Fibroblast of skin of back (primary cell): Measurements from ENCODE around the gene PPM1A.

Experiments
- DNase-seq: peaks from one replicate; pipeline ENCODE4 v3.0.0-alpha.2; 2013

The PPM1A gene

DNA sequence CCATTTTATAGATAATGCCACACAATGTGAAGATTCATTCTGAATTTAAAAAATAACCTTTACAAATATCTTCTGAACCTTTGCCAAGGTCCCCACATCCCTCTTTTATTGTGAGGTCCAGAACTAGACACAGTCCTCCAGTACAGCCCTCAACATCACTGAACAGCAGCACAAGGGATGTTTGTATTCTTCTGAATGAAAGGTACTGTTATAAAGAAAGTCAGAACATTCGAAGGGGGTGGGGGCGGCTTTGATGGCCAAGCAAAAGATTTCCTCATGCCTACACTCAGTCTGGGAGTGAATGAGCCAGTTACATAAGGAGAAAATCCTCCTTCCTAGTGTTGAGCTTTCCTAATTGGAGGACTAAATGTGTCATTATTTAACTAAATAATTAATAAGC is 77.3 kb downstream of the PPM1A start:
- no peak for DNase-seq

DNA sequence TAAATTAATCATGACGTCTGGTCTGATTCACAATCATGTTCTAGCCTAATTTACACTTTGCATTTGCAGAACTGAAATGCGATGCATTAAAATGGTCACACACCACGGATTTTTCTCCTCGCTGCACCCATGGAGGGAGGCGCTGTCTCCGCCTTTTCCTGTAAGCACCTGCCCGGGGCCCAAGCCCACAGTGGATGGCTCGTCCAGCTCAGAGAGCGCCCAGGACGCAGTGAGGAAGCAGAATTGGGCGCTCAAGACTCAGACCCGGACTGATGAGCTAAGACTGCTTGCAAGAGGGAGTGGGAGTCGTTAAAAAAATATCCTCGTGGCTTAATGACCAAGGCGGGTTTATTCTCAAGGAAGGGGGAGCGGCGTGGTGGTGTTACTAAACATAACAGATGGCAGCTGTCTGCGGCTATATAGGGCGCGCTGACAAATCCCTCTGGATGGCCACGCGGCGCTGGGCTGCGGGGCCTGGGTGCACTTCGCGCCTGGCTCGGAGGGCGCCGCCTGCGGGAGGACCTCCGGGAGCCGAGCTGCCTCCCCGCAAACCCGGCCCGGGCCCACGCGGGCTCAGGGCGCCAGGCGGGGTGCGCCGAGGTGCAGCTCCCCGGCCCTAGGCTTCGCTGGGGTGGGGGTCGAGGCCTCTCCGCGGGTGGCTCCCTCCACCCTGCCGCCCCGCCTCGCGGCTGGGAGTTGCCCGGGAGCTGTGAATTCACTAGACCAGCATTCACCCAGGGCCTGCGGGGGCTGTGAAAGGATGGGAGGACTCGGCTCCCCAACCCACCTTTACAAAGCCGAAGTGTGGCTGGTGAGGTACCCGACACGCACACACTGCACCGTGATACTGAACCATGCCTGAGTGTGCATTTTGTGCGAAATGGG is 78.7 kb downstream of the PPM1A start:
- peak; percentile 25 for DNase-seq

DNA sequence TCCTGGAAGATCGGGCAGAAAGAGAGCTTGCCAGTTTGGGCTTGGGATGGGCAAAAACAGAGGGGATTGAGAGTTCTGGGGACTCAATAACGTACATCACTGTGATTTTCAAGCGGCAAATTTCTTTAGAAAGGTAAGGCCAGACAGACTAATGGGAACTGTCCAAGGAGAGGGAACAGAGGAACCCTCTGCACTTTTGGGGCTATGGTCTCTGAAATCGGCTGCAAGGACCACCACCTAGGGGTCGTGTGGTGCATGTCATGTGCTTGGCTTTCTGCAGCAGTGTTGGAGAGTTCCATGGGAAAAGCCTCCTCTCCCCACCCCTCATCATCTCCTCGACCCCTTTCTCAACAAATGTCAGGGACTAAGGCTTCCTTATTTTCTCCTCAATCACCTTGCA is 79.6 kb downstream of the PPM1A start:
- DNase-seq, result no peak

DNA sequence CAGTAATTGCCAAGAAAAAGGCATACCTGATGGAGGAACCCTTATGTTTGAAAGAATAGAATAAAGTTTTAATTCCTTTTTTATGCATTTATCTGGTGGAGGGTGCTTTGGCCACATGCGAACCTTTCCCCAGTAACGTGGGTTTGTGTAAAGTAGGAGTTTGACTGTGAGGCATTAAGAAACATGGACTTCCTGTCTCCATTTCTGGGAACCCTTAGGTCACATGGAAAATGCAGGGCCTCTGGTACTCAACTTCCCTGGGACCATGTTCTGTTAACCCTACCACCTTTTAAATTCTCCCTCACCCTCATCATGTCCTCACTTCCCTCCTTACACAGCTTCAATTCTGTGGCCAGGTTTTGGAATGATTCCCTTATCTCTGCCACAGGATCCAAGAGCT is 80.3 kb downstream of the PPM1A start:
- no peak for DNase-seq

DNA sequence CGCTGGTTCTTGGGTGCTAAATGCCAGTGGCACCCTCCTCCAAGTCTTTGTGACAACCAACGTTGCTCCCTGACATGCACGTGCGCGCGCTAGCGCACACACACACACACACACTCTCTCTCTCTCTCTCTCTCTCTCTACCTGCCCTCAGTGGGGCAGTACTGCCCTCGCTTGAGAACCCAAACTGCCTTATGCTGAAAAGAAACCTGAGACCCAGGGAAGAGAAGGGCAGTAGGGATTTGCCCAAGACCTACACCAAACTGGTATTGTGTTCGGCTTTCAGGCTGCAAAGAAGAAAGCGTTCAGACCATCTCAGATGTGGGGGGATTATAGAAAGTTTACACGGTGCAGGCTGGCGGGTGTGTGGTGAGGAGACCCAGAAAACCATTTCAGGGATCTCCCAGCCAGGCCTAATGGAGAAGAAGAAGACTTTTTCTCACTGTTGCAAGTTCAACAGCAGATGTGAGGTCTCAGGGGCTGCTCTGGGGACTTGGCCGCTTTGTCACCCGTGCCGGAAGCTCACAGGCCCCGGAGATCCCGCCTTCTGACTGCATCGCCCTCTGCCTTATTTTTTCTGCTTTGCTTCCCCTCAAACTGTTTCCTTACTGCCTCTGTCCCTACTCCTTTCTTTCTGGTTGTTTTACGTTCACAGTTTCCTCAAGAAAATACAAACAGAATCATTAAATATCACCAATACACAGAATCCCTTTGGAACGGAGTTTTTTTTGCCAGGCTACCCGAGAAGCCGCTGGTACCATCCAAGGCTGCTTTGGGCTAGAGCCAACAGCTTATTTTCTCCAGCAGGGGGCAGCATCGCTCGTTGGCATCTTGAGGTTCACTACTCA is 82.4 kb downstream of the PPM1A start:
- DNase-seq, result peak; percentile 41

DNA sequence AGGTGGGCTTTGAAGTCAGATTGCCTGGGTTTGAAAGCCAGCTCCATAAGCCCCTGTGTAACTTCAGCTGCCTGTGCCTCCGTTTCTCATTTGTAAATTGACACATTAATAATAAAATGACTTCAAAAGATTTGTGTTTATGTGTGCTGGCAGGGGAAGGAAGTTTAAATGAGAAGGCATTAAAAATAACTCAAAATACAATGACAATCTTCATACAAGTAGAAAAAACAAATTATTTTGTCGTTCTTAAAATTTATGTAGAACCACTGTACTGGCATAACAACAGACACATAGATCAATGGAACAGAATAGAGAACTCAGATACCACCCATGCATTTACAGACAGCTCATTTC is 83.0 kb downstream of the PPM1A start:
- no peak for DNase-seq

DNA sequence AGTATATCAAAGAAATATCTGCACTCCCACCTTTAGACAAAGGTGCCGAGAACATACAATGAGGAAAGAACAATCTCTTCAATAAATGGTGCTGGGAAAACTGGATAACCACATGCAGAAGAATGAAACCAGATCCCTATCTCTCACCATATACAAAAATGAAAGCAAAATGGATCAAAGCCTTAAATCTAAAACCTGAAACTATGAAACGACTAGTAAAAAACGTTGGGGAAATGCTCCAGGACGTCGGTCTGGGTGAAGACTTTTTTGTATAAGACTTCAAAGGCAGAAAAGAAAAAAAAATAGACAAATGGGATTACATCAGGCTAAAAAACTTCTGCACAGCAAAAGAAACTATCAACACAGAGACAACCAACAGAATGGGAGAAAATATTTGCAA is 83.8 kb downstream of the PPM1A start:
- DNase-seq, result no peak

DNA sequence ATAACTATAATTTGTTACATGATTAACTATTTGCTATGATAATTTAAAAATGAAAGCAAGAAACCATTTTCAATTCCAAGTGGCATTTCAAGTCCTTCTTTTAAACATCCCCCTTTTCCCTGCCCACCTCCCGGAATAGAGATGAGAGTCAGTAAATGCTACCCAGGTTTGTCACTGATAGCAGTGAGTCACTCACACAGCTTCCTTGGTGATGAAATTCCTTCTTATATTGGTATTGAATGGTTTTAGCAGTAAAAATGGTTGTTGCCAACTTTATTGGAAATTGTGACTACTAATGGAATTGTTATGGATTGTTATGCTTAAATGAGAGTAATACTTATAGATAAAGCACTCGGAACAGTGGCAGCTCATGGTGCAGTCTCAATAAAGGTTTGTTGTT is 90.5 kb downstream of the PPM1A start:
- DNase-seq, result no peak

DNA sequence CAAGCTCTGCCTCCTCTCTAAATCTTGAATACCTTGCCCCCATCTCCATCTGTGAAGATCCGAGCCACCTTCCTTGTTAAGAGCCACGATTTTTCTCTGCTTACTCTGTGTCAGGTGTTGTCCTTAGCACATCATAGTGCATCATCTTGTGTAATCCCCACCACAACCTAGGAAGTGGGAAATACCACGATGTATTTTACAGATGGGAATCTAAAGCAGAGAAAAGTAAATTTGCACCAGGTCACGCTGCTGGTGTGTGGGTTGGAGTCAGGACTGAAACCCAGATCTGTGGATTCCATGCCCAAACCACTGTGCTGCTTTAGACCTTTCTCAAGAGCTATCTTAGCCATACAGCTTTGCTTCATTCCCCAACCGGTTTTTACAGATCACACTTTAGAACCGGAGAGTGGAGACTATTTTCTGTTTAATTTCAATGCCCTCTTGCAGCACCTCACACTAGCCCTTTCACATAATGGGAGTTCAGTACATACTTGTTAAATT is 94.6 kb downstream of the PPM1A start:
- no peak for DNase-seq

DNA sequence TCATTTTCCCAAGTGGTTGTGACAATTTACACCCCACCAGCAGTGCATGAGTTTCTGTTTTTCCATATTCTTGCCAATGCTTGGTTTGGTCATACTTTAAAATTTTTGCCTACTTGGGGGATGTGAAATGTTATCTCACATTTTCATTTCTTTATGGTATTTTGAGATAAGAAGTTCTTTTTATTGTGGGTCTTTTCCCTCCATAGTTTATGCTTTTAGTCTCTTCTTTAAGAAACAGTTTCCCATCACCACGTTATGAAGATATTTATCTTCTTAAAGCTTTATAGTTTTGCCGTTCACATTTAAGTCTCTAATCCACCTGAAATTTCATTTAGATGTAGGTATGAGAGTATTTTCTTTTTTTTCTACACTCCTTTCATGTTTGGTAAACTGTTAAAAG is 95.7 kb downstream of the PPM1A start:
- DNase-seq, result no peak

DNA sequence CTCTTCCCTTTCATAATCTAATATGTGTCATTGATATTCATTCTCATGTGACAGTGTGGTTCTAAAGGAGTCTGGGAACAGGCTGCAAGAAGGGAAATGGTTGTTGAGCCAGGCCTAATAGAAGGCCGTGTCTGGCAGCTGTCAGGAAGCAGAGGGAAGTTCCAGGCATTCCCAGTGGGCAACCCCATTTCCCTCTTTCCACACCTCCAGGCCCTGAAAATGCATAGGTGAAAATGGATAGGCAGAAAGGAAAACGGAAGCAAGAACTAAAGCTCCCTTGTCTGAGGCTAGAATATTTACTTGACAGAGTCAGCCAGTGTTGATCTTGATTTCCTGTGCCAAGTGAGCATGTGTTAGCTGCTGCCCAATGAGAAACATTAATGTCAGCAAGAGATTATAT is 97.7 kb downstream of the PPM1A start:
- no peak for DNase-seq

DNA sequence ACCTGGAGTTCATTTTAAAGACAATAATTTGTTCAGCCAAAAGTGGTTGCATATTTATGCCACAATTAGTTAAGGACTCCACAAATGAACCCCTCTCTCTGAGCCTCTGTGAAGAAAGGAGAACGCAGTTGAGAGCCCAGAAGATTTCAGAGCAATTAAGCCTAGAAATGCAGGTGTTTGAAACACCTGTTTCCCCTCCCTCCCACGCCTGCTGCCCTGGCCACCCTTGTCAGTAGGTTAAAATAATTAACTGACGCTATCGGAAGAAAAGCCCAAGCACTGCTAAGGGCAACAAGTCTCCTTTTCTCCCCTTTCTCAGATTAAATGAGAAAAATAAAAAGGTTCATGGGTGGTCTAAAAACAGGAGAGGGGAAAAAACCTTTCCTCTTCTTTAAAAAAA is 99.2 kb downstream of the PPM1A start:
- no peak for DNase-seq
